Activated effector memory CD4-positive, alpha-beta T cell treated with anti-CD3 and anti-CD28 coated beads, Interleukin-2, amount 50 U/mL, for 16 hours (primary cell): Measurements from ENCODE around the gene CYREN.
A peak's percentile ranks its signal among the peaks of the same experiment; 100 is the strongest.
"Not testable (repeated sequence)": the region's sequence is repeated elsewhere in the genome, so short reads cannot be mapped to it uniquely, and the experiment has no call there.

Experiments
- DNase-seq: peaks from one replicate; pipeline ENCODE4 v3.0.0-alpha.2; 2020

The CYREN gene

DNA sequence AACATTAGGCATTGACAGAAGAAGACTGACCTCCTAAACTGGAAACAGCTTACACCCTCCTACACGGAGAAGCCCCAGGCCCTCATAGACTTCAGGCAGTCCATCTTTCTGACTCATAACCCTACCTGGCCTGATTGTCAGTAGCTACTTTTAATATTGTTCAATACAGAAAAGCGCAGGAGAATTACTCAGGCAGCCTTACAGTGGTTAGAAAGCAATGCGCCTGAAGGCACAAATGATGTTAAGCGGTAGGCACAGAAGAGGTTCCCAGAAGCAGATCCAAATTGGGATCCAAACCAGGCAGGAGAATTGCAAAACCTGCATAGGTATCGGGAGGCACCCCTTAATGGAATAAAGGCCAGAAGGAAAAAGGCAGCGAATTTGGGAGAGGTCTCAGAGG, 5.4 kb upstream of the CYREN start:
- no peak for DNase-seq

GRCh38 chr7:135174941-135175340, 4.4 kb upstream of the CYREN start:
- no peak for DNase-seq

- not testable (repeated sequence) for DNase-seq
Observed at GRCh38 chr7:135173916-135174315, 3.4 kb upstream of the CYREN start.

- DNase-seq: not testable (repeated sequence)
Observed at GRCh38 chr7:135171581-135172291, 1.2 kb upstream of the CYREN start.

DNA sequence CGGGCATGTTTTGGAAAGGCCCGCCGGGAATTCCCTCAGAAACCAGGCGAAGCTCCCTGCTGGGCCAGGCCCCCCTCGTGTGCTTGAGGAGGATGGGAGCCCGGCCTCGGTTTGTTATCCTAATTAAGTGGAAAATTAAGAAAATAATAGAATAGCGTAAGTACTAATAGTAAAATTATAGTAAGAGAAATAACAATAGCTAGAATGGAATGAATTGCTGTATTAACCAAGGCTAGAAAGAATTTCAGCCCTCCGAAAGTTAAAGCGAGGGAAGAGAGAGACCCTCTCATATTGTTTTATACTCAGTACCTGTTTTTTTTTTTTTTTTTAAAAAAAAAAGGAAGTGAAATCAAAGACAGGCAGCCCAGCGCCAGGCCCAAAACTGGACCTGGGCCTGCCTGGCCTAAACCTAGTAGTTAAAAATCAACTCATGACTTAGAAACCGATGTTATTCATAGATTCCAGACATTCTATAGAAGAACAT, 533 bp upstream of the CYREN start:
- not testable (repeated sequence) for DNase-seq

DNA sequence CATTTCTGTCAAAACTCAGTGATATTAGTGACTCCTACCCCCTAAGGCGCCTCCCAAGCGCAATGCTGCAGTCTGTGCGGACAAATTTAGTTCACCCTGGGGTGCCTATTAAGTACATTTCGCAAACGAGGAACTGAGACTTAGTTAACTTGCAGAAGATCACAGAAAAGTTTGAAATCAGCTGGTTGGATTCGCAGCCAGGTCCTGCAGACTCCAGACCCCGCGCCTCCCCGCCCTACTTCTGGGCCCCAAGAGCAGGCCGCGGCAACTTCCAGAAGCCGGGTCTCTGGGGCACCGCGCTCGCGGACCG, 588 bp downstream of the CYREN start:
- DNase-seq: peak; percentile 76

GRCh38 chr7:135169141-135169963, 1.2 kb downstream of the CYREN start:
- peak; percentile 88 for DNase-seq

DNA sequence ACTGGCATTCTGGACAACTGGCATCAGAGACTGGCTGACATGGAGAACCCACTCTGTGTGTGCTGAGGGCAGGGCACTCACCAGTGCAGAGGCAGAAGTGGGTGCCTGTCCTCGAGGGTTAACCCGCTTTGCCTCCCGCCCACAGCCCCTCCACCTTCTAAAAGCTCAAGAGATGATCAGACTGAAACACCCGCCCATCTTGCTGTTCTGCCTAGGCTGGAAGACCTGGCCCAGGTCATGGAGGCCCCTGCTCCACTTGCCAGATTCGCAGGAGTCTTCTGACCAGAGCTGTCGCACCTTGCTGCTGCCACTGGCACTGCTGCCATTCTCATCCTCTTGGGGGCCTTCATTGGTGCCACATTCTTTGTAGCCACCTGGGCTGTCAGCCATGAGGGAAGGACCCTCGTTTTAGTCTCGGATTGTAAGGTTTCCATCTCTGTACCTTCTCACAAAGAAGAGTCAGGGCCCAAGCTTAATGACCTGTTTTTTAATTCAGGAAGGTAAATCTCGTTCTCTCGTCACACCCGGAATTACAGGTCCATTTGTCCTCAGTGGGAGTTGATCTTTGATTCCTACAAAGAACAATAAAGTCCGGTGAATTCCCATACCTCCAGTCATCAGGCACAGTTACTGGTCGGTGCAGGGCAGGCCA, 1.9 kb downstream of the CYREN start:
- no peak for DNase-seq

DNA sequence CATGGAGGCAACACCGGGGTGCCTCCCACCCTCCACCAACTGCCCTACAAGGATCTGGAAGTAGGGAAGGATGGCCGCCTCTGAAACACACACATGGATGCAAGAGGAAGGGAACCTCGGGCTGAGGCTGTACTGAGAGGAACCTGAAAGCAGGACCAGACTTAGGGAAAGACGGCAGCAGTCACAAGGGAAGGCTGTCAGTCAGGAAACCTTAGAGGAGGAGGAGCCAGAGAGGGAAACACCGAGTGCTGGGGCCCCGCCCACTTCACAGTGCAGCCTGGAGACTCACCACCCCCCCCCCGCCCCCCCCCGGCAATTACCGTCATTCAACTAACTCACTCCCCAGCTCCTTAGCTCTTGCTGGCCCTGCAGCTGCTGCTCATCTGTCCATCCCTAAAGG, 2.5 kb downstream of the CYREN start:
- peak; percentile 73 for DNase-seq

DNA sequence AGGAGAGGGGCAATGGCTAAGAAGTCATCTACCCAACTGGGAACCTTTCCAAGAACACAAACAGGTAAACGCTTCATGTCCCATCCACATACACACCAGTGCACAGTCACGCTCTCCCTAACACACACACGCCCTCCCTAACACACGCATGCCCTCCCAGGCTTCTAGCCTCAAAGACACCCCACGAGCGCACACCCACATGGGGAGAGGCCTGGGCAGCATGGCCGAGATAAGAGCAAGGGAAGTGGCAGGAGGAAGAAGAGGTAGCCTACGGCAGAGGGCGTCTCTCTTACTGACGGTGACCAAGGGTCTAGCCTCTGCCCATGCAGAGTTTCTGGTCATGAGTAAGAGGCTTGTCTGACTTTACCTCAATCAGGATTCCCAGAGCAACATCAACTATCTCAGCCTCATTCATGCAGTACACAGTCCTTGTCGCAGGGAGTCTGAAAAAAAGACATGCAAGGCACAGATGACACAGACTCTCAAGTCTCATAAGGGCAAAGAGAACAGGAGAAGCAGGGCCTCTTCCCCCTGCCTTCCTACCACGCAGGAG, 3.1 kb downstream of the CYREN start:
- no peak for DNase-seq

DNA sequence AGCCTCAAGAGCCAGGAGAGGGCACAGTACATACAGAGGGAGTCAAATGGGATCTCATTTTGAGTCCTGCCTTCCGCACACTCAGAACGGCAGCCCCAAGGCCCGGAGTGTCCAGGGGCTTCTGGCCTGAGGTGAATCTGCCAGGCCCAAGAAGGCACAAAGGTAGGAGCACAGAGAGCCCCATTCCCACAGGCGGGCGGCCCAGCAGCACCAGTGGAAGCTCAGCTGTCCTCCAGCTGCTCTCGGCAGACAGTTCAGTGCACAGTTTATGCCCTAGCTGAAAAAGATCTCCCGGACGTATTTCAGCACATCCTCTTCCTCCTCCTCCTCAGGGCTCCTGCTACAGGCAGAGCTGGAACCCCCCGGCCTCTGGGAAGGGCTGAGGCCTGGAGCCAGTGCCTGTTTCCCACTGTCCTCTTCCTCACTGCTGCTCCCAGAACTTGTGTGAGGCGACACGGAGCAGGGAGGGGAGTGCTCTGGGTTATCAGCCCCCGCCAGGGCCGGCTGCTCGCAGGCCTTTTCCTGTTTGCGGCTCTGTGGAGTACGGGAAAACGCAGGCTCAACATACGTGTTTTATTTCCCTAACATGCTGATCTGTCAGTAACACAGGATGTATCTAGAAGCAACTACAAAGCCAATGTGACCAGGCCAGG, 4.0 kb downstream of the CYREN start:
- no peak for DNase-seq

DNA sequence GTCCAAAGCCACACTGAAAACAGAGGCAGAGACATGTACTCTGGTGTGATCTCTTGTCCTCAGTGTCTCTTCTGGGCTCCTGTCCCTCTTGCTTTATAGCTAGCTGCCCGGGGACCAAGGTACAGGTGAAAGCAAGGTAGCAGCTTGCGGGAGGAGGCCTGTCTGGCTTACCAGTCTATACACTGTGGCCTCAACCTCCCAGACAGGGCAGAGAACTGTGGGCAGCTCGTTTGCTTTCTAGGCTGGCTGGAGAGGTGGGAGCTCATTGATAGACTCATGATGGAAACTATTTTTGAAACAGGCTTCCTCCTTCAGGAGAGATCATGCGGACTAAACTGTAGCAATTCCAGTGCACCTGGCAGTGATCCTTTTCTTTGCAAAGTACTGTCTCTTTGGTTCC, 4.6 kb downstream of the CYREN start:
- no peak for DNase-seq

GRCh38 chr7:135164357-135165061, 6.0 kb downstream of the CYREN start:
- DNase-seq: no peak

GRCh38 chr7:135162382-135163001, 8.0 kb downstream of the CYREN start:
- DNase-seq: no peak

DNA sequence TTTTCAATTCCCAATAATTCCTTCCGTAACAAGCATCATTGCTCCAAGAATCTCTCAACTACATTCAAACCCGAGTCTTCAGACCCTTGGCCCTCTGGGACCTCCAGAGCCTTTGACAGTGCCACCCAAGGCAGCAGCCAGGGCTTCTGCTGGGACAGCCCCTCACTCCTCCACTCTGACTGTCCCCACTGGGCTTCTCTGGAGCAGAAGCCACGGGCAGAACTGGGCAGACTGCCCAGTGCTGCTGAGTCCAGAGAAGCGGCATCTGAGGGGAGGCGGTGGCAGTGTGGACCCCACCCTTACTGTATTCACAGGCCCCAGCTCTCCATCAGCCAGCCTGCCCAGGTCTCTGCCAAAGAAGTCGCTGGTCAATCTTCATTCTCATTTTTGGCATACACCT, 8.8 kb downstream of the CYREN start:
- no peak for DNase-seq

GRCh38 chr7:135160858-135161653, 9.5 kb downstream of the CYREN start:
- DNase-seq: no peak

DNA sequence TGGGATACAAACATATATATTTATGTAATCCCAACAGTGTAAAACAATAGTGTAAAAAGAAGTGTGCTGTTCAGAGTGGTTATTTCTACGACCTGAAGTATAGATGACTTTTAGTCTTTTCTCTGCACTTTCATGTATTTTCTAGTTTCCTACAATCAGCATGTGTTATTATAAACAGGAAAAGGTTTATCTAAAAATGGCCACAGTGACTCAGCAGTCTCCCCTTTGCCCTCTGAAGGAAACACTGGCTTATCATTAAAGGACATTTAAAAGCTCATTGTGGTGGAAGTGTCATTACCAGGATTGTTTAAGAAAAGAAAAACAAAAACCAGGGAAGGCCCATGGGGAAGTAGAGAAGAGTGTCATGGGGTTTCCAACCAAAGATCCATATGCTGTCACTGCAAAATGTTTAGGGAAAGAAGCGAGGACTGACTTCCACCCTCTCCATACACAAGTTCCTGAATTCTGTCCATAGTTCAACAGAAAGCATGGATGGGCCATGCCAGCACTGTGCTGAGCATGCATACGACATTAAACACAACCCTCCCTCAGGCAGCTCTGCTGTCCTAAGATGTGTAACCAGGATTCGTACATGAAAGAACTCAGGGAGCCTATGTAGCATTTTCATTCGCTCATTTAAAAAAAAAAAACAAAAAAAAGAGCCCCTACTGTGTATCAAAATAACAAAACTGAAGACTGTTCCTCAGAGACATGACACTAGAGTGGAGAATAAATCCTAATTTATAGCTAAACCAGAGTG, 10.2 kb downstream of the CYREN start:
- no peak for DNase-seq

- DNase-seq: no peak
Observed at GRCh38 chr7:135159359-135160085, 11.0 kb downstream of the CYREN start.

GRCh38 chr7:135158874-135159273, 11.6 kb downstream of the CYREN start:
- DNase-seq: no peak
